Superior temporal gyrus (tissue), 1 donor: Measurements from ENCODE around the gene HOXA9.

Source experiments
- DNase-seq: peaks from one replicate; pipeline ENCODE4 v3.0.0-alpha.2; 2016; ENCODE audit errors: extremely low spot score

Gene HOXA9

DNA sequence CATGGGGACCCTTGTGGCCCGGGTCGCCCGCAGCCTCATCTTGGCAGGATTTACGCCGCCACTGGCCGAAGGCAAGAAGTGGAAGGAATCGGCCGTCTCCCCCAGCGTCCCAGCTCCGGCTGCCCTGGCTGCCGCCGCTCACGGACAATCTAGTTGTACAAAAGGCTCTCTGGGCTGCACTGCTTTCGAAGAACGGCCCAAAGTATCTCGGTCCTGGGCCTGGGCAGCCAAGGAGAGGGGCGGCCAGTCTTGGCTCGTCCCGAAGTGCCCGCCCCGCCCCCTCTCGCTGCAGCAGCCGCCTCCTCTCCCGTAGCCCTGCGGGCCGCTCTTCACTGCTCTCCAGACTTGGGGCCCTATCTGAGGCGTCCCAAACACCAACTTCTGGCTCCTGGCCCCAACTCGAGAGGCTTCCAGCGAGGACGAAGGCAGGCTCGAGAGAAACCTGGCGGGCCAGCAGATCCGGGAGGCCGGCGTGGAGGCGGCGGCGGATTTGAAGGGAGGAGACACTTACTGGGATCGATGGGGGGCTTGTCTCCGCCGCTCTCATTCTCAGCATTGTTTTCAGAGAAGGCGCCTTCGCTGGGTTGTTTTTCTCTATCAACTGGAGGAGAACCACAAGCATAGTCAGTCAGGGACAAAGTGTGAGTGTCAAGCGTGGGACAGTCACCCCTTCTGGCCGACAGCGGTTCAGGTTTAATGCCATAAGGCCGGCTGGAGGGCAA, 809 bp downstream of the HOXA9 start:
- no peak for DNase-seq

GRCh38 chr7:27164045-27164366, 1.3 kb downstream of the HOXA9 start:
- no peak for DNase-seq

- no peak for DNase-seq
Observed at GRCh38 chr7:27163288-27164044, 1.9 kb downstream of the HOXA9 start.

DNA sequence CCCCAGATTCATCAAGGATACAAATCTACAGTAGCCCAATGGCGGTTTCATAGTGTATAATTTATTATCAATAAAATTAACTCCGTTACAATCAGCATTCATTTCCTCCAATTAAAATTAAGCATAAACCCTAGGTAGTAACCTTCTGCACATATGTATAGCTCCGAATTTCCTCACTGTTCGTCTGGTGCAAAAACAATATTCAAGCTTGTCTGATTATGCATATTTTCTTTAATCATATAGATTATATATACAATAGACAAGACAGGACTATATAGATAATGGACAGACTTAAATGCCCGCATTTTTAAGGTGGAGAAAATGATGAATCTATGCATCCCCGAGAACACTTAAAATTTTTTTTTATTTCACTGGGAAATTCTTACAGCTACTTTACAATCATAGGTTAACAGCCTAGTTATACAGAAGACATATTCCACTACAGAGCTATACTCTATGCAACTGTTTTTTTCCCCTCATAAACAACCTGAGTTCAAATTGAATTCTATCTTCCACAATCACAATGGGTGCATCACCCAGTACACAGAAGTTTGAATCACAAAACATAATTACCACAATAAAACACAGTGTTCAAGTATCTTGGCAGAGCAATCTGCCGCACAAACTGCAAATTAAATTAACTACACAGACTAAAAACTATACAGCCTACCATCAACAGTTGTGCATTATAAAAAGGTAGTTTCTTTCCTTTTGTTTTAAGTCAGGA, 2.6 kb downstream of the HOXA9 start:
- DNase-seq: no peak

DNA sequence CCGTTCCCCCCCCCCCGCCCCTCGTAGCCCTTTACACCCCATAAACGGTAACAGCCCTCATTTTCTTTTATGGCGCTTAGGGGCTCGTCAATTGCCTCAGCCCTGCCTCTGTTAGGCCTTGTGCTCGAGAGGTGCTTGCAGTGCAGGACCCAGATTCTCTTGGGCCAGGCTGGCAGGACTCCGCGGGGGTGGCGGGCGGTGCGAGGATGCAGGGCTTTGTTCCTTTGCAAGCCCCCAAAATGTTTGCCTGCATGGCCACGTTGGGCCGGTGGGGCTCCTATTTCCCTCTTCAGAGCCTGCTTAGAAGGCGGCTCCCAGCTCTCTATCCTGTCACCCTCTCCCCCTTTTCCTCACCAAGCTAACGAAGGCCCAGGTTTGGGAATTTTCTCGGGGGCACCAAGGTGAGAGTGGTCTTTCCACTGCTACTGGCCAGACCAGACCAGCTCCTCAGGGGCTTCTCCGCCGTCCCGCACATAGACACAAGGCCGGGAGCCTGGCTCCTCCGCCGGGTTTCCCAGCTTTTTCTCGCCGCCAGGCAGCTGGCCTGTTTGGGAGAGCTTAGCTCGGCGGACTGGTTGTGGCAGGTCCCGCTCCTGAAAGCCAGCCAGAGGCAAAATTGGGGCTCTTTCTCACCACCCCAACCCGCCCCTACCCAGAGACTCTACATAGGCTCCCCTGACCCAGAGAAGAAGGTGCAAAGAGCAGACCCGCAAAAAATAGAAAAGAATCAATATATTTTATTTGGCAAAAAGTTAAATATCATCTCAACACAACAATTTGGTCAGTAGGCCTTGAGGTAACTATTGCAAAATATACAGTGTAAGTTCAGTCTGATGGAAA, 3.4 kb downstream of the HOXA9 start:
- no peak for DNase-seq

- DNase-seq: no peak
Observed at GRCh38 chr7:27161214-27161720, 4.1 kb downstream of the HOXA9 start.

DNA sequence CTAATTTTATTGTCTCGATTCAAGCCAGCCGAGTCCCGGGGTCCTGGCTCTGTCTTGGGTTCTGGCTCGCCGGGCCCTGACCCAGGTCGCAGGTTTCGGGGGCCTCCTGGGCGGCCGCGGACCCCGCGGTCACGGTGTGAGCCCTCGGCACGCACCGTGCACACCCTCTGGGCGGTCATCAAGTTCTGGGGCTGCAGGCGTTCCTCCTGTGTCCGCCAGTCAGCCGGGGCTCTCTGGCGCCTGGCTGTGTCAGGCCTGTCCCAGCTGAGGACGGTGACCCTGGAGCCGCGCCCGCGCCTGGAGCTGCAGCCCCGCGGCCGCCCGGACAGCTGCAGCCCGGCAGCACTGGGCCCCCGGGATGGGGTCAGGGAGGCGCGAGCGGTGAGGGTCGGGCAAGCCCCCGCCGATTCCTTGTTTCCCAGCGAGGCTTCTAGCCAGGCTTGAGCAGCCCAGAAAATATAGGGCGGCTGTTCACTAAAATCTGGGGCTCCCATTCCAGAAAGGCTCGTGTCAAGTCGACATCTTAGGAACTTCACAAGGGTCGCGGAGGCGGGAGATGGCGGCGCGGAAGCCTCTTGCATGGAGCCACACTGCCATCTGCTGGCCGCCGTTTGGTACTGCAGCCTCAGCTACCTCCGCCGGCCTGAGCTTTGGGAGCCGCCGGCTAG, 4.7 kb downstream of the HOXA9 start:
- peak; percentile 80 for DNase-seq

GRCh38 chr7:27160145-27160545, 5.2 kb downstream of the HOXA9 start:
- DNase-seq: no peak

DNA sequence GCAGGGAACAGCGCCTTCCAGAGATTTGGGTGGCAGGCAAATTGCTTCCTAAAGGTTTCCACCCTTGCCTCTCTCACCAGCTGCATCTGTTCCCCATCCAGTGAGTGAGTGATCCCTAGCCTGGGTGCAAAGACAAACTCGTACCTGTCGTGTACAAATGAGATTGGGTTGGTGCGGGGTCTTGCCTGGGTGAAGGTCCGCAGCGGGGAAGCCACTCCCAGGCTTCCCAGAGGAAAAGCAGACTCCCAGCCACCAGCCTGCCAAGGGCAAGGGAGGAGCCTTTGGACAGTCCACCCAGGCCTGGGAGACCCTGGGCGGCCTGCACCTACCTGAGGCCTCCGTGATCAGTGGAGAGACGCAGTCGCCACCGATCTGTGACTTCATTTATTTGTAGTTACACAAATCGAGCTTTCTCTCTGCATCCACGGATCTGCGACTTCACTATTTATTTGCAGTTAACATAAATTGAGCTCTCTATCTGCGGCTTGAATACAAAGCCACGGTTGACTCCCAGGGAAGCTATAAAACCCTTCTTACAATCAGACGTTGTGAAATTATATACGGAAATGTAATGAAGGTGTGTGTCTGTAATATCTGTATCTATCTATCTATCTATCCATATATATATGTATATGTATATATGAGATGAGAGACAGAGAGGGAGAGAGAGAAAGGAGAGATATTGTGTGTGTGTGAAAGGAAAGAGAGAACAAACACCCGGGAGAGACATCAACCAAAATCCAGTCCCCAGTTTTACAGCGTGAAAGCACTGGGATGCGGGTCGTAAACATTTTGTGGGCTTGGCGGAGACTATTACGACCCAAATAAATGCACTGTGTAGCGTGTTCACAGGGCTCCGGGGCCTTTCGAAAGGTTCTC, 5.8 kb downstream of the HOXA9 start:
- DNase-seq: no peak

GRCh38 chr7:27158436-27159265, 6.7 kb downstream of the HOXA9 start:
- DNase-seq: no peak

DNA sequence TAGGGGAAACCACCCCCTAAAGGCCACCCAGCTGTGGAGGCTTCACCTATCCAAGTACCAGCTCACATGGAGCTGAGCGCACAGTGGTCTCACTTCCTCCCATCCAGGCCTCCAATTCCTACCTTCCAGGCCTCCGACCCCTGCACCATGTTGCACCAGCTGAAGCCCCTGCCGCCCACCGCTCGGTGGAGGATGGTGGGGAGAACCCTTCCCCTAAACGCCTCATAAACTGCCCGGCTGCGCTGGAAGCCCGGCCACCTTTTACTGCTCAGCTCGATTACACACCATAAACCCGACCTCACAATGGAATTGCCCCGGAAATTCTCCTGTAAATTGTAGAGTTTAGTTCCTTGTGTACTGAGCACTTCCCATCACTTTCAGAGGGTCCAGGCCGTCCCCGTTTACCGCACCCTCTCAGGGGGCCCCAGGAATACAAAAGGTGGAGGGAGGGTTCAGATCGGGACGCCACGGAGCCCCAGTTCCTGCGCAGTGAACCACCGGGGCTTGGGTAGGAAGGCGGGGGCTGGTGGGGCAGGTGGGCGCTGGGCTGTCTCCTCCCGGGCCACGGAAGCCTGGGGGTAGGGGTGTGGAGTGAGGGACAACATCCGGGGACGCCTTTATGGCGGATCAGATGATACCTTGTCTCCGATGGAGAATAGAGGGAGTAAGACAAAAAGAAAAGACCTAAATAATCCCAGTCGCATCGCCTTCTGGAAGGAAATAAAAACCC, 7.5 kb downstream of the HOXA9 start:
- no peak for DNase-seq

- no peak for DNase-seq
Observed at GRCh38 chr7:27156916-27157701, 8.2 kb downstream of the HOXA9 start.

DNA sequence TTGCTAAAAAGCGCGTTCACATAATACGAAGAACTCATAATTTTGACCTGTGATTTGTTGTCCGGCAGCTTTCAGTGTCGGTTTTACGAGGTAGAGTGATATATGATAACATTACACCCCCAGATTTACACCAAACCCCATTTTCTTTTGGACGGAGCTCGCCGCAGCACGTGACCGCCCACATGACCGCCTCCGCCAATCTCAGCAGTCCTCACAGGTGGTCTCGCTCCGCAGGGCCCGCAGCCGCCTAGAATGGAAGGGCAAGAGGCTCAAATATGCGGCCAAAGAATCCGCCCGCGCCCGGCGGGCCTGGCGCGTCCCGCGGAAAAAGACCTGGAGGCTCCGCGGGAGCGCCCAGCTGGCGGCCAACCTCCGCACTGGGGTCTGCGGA, 8.8 kb downstream of the HOXA9 start, which contains the start of gene HOXA7:
Gene HOXA7 (minus strand): TSS at position 168 of the 391 bp plus-strand sequence. CDS start 130 bp downstream, at position 38.
- DNase-seq: no peak

GRCh38 chr7:27155816-27156507, 9.4 kb downstream of the HOXA9 start:
- DNase-seq: no peak

DNA sequence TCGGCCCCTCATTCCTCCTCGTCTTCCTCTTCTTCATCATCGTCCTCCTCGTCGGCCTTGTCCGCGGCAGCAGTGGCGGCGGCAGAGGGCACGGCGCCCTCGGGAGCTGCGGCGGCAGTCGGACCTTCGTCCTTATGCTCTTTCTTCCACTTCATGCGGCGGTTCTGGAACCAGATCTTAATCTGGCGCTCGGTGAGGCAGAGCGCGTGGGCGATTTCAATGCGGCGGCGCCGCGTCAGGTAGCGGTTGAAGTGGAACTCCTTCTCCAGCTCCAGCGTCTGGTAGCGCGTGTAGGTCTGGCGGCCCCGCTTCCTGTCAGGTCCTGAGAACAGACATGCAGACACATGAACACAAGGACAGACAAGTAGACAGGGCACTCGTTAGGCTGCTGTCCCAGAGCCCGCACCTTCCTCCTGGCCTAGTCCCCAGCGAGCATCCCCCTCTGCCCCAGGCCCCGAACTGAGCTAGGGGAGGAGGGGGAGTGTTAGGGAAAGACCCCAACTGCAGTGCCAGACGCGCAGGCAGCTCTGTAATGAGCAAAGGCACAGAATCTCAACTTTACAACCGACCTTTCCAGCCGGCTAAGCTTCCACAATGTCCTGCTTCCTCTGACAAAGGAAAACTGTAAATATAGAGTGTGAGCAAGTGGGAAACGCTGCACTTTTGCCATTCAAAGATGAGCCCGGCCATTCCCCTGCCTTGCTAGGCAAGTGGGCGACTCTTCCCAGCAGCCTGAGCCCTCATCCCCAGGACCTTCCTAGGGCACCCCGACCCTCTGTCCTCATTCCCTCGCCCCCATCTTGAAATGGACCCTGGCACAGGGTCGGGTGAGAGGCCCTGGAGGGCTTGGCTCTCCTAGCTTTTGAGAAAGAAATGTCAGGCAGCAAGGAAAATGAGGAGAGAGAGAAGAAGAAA, 10.2 kb downstream of the HOXA9 start:
- no peak for DNase-seq

GRCh38 chr7:27154369-27154768, 11.0 kb downstream of the HOXA9 start:
- no peak for DNase-seq
